Measurements from ENCODE around the gene PPM1M.

DNA sequence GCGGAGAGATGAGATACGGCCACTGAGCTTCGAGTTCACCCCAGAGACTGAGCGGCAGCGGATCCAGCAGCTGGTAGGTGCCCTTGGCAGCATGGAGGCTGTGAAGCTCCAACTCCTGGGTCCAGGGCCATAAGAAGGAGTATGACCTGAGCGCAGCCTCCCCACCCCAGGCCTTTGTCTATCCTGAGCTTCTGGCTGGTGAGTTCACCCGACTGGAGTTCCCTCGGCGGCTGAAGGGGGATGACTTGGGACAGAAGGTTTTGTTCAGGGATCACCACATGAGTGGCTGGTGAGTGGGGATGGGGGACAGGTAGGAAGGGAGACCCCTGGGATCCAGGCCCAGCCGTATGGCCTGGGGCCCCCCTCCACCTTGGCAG is 2.6 kb downstream of the PPM1M start:
- no peak for TF ChIP-seq MYC (IDR thresholded peaks at IDR 0.05; ENCODE audit: low read depth, low read length)
- TF ChIP-seq, protein P1, sequence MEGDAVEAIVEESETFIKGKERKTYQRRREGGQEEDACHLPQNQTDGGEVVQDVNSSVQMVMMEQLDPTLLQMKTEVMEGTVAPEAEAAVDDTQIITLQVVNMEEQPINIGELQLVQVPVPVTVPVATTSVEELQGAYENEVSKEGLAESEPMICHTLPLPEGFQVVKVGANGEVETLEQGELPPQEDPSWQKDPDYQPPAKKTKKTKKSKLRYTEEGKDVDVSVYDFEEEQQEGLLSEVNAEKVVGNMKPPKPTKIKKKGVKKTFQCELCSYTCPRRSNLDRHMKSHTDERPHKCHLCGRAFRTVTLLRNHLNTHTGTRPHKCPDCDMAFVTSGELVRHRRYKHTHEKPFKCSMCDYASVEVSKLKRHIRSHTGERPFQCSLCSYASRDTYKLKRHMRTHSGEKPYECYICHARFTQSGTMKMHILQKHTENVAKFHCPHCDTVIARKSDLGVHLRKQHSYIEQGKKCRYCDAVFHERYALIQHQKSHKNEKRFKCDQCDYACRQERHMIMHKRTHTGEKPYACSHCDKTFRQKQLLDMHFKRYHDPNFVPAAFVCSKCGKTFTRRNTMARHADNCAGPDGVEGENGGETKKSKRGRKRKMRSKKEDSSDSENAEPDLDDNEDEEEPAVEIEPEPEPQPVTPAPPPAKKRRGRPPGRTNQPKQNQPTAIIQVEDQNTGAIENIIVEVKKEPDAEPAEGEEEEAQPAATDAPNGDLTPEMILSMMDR (IDR thresholded peaks at IDR 0.05; ENCODE audit: low read depth, low read length) = no peak

Measured in NB4 (cell line).